BJ (cell line): Measurements from ENCODE around the gene FMO4. TPM values are rescaled to one million over a fixed set of nuclear protein-coding genes. Genes with fewer than 3 reads are reported as not detected.

ENCODE experiments used
- CTCF ChIA-PET: fragments of 350-600 bp; formaldehyde crosslinking; extraction: SDS; loops from one replicate; lab custom pipeline; 2021; ENCODE audit warnings: antibody characterized with exemption, inconsistent platforms; lab: Yijun Ruan, JAX
- POLR2A ChIA-PET: fragments of 300-600 bp; sonication (Branson Sonifier 250); formaldehyde crosslinking; extraction: SDS; loops from one replicate; lab custom pipeline; 2021; ENCODE audit warnings: antibody characterized with exemption; lab: Charles Lee
- DNase-seq: peaks from one replicate; pipeline ENCODE4 v3.0.0-alpha.2; 2011; ENCODE audit warnings: low read depth
- H3K27me3 ChIP-seq: 2 replicates; pipeline ENCODE4 v1.6.0; 2011; ENCODE audit warnings: low read length; ENCODE audit not compliant: control insufficient read depth, insufficient read depth
- H3K36me3 ChIP-seq: 2 replicates; pipeline ENCODE4 v1.5.1; 2011; ENCODE audit warnings: low read length; ENCODE audit not compliant: control insufficient read depth, insufficient read depth
- H3K4me3 ChIP-seq: 2 replicates; pipeline ENCODE4 v1.5.1; 2011; ENCODE audit warnings: low read depth, mild to moderate bottlenecking, control low read depth, low read length
- CTCF ChIP-seq: IDR thresholded peaks from 2 replicates; pipeline ENCODE4 v1.5.1; 2011; ENCODE audit warnings: low read depth, mild to moderate bottlenecking, control low read depth, inconsistent platforms, low read length, moderate library complexity; ENCODE audit not compliant: insufficient read depth
- polyA plus RNA-seq: library from polyadenylated mRNA; depleted of rRNA; stranded (reverse); fragments of >200 nt; gene quantifications from 2 replicates; pipeline ENCODE4 v1.2.3, GENCODE V29; 2011

FMO4 gene
- polyA plus RNA-seq, 1 experiment: 4.2 TPM

GRCh38 chr1:171343727-171344472, 29.9 kb downstream of the FMO4 start:
- Histone ChIP-seq H3K36me3 (no peaks in the 10 kb centered on the region), H3K27me3 (no peaks in the 10 kb centered on the region), H3K4me3 (no peak overlapping the region)
- ChIA-PET POLR2A (no interaction called here), CTCF (no interaction called here)
- TF ChIP-seq CTCF: no peak
- DNase-seq: no peak

GRCh38 chr1:171344473-171344820, 30.5 kb downstream of the FMO4 start:
- CTCF ChIA-PET: no interaction called here
- no peak for TF ChIP-seq CTCF
- POLR2A ChIA-PET: no interaction called here
- DNase-seq: no peak
- no peaks in the 10 kb centered on the region for H3K36me3 ChIP-seq
- no peak overlapping the region for H3K4me3 ChIP-seq
- no peaks in the 10 kb centered on the region for H3K27me3 ChIP-seq

- Histone ChIP-seq H3K27me3 (no peaks in the 10 kb centered on the region), H3K4me3 (no peak overlapping the region), H3K36me3 (no peaks in the 10 kb centered on the region)
- ChIA-PET CTCF (no interaction called here), POLR2A (no interaction called here)
- TF ChIP-seq CTCF: no peak
- DNase-seq: no peak
Measured at GRCh38 chr1:171345536-171345935, 31.6 kb downstream of the FMO4 start.

- Histone ChIP-seq H3K4me3 (no peak overlapping the region), H3K36me3 (no peaks in the 10 kb centered on the region), H3K27me3 (no peaks in the 10 kb centered on the region)
- no peak for DNase-seq
- ChIA-PET POLR2A (no interaction called here), CTCF (interaction anchor here (1.2 kb wide), 1 partner anchor 138 kb away, joined by 3 read pairs; the partner anchor contains the start of gene PRRC2C)
- TF ChIP-seq CTCF: no peak
Measured at GRCh38 chr1:171346881-171347280, 32.9 kb downstream of the FMO4 start.

- no peak for DNase-seq
- Histone ChIP-seq H3K36me3 (no peaks in the 10 kb centered on the region), H3K4me3 (no peak overlapping the region), H3K27me3 (no peaks in the 10 kb centered on the region)
- CTCF ChIA-PET: interaction anchor here (1.7 kb wide), 1 partner anchor 17 kb away, joined by 4 read pairs; no protein-coding TSS in a partner anchor
- no peak for TF ChIP-seq CTCF
- POLR2A ChIA-PET: no interaction called here
Measured at GRCh38 chr1:171350594-171350993, 36.6 kb downstream of the FMO4 start.
